CD4-positive, alpha-beta T cell treated with Interleukin-15 for 4 hours (primary cell): ENCODE measurements around the gene MCF2L.
A peak's percentile ranks its signal among the peaks of the same experiment; 100 is the strongest.

Source experiments
- DNase-seq: peaks from one replicate; pipeline ENCODE4 v3.0.0-alpha.2; 2020; ENCODE audit warnings: low spot score

Gene MCF2L

DNA sequence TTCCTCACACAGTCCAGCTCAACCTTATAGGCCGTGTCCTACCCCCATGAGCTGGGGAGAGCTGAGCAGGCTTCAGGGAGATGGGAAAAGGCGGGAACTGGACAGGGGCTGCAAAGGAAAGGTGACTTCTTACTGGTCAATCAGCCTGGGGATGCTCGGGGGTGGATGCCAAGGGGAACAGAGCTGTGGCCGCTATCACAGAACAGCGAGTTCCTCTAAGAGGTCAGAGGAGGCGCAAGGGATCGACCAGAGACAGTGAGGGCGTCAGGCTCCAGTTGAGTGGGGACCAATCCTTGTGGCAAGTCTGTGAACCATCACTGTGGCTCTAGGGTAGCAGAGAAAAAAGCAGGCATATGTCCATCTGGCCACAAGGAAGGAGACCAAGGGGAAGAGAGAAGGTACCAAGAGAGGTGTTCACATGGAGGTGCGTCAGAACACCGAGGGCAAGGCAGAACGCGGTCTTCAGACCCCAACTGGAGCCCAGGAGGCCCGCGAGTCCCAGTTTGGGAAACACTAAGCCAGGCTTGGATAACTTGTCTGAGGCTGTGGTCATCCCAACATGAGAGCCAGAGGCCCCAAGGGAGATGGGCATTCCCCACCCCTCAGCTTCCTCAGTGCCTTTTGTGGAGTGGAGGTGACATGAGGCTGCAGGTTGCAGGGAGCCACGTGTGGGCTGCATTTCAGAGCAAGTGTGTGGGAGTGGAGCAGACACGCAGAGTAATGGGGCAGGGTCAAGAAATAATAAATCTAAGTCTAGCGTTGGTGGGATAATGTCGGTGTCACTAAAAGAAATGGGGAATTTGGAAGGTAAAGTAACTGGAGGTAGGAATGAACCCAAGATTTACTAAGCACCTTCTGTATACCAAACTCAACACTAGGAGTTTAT, 157.5 kb downstream of the MCF2L start:
- DNase-seq, result no peak

DNA sequence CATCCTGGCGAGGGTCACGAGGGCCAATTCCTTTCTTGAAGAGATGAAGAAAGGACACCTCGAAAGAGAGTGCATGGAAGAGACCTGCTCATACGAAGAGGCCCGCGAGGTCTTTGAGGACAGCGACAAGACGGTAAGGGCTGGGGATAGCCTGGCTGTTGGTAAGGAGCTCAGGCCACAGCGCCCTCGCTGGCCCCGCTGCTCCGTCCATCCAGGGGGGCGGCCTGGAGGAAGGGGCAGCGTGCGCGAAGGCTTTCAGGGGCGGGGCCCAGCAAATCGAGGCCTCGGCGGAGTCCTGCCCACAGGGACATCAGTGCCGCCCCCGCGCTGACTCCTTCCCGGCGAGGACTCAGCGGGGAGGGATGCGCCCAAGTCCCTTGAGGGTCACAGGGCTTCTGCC, 160.5 kb downstream of the MCF2L start:
- no peak for DNase-seq

DNA sequence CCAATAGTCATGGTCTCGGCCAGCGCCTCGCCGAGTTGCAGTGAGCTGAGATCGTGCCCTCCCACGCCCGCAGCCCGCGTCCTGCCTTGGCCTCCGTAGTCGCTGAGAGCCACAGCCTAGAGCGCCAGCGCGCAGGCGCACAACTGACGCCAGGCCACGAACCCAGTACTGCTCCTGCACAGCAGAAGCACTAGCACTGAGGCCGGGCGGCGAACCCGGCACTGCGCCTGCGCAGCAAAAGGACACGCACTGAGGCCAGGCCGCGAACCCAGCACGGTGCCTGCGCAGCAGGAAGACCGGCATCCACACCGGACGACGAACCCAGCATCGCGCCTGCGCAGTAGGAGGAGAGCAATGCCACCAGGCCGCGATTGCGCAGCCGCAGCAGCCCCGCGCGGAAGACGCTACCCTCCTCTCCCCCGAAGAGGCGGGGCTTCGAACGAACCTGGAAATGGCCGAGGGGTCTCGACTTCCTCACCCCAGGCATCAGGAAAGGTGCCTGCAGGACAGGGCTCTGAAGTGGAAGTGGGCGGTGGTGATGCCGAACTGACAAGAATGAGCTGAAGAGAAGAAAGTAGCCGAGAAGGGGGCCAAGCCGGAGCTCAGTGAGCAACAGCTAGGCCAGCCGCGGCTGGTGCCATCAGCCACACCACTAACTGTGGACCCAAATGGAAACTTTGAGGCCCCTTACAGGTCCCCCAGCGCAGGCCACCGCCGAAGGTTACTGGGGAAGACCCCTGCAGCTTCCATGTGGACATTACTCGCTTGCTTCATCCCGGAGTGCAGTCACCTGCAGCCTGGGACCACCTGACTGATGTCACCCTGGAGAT, 161.1 kb downstream of the MCF2L start:
- peak; percentile 33 for DNase-seq

DNA sequence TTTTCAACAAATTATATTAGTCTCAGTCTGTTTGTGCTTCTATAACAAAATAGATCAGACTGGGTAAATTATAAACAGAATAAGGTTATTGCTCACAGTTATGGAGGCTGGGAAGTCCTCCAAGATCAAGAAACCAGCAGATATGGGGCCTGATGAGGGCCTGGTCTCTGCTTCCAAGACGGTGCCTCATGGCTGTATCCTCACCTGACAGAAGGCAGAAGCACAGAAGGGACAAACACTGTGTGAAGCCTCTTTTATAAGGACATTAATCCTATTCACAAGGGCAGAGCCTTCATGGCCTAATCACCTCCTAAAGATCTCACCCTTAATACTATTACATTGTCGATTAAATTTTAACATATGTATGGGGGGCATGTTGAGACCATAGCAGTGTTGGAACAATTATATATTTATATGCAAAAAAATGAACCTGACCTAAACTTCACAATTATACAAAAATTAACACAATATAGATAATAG, 166.3 kb downstream of the MCF2L start:
- DNase-seq, result no peak

GRCh38 chr13:113137691-113138298, 168.8 kb downstream of the MCF2L start:
- no peak for DNase-seq

GRCh38 chr13:113138792-113139551, 170.0 kb downstream of the MCF2L start:
- no peak for DNase-seq

- no peak for DNase-seq
These were observed 170.6 kb downstream of the MCF2L start for GRCh38 chr13:113139577-113139976.

- no peak for DNase-seq
These were observed 171.9 kb downstream of the MCF2L start for GRCh38 chr13:113140677-113141600.

GRCh38 chr13:113141601-113141970, 172.6 kb downstream of the MCF2L start:
- no peak for DNase-seq

GRCh38 chr13:113142876-113143275, 173.9 kb downstream of the MCF2L start:
- DNase-seq, result no peak

DNA sequence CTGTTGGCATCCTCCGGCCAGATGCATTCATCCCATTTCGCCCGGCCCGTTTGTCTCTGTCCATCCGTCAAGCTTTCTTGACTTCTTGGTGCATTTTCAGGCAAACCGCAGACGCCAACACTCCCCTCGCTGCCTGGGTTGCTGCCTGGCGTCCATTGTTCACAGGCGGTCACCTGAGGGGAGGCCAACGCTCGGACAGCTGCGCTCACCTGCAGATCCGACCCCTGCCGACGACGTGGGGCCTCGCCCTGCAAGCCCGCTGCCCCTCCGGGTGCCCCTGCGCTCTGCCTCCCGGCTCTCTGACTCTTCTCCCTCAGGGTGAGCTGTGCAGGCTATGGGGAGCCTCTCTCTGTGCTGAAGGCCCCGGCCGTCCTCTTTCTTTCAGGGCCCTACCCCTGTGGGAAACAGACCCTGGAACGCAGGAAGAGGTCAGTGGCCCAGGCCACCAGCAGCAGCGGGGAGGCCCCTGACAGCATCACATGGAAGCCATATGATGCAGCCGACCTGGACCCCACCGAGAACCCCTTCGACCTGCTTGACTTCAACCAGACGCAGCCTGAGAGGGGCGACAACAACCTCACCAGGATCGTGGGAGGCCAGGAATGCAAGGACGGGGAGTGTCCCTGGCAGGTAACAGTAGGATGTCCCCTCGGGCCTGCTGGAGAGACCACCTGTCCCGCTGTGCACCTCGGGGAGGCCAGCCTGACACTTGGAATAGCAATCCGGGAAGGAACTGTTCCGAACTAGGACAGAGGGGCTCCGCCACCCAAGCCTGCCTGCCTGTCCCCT, 174.6 kb downstream of the MCF2L start:
- DNase-seq, result no peak

- no peak for DNase-seq
These were observed 175.2 kb downstream of the MCF2L start for GRCh38 chr13:113144255-113144629.

DNA sequence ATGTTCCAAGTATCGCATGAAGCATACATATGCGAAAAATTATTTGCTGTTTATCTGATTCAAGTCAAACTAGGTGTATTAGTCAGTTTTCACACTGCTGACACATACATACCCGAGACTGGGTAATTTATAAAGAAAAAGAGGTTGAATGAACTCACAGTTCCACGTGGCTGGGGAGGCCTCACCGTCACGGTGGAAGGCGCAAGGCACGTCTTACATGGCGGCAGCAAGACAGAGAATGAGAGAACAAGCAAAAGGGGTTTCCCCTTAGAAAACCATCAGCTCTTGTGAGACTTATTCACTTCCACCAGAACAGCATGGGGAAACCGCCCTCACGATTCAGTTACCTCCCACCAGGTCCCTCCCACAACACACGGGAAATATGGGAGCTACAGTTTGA, 176.5 kb downstream of the MCF2L start:
- no peak for DNase-seq

DNA sequence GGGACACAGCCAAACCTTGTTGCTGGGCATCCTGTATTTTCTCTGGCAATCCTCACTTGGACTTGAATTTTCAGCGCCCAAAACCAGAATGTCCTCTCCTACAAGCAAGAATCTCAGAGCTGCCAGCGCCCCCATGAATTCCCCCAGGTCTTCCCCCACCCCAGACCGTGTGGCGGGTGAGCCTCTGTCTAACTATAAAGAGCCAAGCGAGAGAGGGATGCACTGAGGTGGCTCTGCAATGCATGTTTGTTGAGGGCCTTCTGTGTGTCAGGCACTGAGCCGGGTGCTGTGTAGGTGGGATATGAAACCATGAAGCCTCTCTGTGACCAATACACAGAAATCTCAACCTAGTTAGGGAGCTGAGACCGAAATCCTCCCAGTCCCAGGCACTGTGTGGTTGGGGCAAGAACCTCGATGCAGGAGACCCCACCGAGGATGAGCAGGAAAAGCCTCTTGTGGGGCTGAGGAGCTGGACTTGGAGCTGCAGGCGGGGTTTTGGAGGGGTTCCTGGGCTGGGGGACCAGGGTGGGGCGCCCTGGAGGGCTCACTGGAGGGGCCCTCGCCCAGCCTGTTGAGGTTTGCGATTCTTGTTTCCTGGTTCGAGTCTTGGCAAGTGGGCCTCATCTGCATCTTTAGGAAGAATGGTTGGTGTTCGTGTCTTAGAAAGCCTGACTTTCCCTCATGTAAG, 177.0 kb downstream of the MCF2L start:
- no peak for DNase-seq

DNA sequence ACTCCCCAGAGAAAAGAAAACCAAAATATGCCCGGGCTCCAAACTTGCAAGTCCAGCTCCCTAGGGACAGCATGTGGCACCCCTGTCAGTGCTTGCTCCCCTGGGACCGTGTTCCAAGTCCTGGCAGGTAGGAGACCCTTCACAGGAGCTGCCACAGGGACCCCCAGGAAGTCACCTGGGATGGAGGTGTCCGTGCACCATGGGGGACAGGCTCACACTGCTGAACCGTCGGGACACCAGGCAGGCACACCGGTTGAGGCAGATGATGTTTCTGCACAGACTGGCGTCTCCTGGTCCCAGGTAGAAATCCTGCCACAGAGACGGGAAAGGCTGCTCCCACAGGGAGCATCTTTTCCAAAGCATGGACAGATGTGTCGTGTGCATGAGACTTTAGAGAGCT, 177.7 kb downstream of the MCF2L start:
- DNase-seq, result no peak

- no peak for DNase-seq
These were observed 178.2 kb downstream of the MCF2L start for GRCh38 chr13:113147206-113147605.

GRCh38 chr13:113148407-113148806, 179.4 kb downstream of the MCF2L start:
- no peak for DNase-seq

- DNase-seq, result no peak
These were observed 180.0 kb downstream of the MCF2L start for GRCh38 chr13:113148940-113149503.
